GM19397 (cell line): Measurements from ENCODE around the gene KCTD8.
"Not testable (repeated sequence)": the region's sequence is repeated elsewhere in the genome, so short reads cannot be mapped to it uniquely, and the experiment has no call there.

Source experiments
- ATAC-seq: cut with Tn5 transposase; IDR thresholded peaks from one replicate; pipeline ENCODE4 v1.9.1; 2021; ENCODE audit warnings: mild to moderate bottlenecking, moderate library complexity; ENCODE audit not compliant: unreplicated experiment

Gene KCTD8

DNA sequence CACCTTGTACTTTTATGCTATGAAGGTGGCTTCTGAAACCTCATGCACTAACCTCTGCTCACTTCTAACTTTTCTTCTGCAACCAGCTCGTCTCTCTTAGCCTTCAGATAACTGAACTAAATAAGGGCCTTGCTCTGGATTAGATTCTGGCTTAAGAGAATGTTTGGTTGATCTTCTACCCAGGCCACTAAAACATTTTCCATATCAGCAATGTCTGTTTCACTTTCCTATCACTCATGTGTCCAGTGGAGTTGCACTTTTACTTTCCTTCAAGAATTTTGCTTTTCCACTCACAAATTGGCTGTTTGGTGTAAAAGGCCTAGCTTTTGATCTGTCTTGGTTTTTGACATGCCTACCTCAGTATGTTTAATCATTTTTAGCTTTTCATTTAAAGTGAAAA, 105.8 kb downstream of the KCTD8 start:
- no peak for ATAC-seq

DNA sequence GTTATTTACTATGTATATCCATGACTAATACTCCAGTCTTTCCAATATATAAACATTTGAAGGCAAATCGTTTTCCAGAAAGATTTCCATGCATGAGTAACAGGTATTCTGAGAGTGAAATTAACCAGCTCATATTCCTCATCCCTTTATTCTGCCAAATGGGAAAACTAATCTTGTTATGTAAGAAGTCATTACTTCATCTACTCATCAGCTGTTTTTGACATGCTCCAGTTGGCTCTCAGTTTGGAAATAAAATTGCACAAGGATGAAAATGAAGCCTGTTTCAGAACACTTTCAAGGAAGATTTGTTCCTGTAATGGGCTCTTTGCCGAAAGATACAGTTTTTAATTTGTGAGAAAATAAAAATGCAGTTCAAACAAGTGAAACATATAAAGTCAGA, 121.9 kb downstream of the KCTD8 start:
- no peak for ATAC-seq

DNA sequence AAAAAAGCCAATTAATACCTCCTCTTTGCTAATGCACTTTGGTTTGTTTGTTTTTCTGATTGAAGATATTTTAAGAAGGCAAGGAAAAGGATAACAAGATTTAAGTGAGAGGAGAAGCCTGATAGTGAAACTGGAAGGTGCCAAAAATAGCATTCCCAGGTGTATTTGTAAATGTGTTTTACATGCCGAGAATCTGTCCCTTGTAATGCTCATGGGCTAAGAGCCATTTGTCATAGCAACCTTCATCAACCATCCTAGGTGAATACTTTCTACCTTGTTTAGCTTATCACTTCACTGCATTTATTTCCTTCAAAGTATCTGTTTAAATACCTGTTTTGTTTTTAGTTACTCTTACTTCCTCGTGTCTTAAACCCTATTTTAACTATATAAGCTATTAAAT, 127.8 kb downstream of the KCTD8 start:
- ATAC-seq: no peak

DNA sequence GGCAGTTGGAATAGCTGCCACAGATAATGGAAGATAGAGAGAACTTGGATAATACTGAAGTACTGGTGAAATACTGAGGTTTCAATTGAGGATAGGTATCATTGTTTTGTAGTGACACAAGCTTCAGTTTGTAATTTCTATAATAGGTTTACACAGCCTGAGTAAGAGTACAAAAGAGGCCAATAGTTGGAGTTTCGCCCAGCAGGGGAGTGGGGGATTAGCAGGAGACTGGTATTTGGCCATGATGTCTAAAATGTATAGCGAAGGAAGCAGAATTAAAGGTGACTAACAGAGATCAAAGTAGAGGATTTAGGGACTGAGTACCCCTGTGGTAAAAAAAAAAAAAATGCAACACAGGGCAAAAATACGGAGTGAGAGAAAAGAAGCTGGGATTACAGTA, 129.5 kb downstream of the KCTD8 start:
- no peak for ATAC-seq

DNA sequence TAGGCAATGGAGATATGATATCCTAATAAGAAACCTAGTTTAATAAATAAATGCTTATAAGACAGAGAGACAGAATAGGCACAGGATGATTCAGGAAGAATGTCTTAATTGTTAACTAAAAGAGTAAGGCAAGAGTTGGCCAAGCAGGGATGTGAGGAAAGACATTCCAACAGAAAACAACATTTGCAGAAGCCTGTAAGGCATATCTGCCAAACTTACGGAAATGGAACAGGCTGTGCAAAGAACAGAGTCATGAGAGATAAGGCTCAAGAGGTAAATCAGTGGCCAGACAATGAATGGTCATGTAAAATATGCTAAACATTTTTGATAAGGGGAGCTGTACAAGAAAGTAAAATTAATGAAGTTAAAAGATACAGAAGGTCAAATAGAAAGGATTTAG, 134.9 kb downstream of the KCTD8 start:
- ATAC-seq: no peak

DNA sequence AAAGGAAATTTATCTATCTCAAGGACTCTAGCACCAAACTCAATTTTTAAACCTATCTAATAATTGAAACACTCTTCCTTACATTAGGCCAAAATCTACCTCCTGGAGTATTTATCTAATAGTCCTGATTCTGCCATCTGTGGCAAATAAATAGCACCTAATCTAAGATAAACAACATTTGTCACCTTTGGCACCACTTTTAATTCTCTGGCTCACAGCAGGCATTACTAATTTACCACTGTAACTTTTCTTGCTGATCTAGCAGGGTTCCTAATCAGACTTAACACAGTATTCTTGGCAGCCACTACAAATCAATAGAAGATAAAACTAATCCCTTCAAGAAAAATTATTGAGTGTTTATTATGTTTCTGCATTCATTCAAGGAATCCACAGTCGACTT, 161.1 kb downstream of the KCTD8 start:
- no peak for ATAC-seq

DNA sequence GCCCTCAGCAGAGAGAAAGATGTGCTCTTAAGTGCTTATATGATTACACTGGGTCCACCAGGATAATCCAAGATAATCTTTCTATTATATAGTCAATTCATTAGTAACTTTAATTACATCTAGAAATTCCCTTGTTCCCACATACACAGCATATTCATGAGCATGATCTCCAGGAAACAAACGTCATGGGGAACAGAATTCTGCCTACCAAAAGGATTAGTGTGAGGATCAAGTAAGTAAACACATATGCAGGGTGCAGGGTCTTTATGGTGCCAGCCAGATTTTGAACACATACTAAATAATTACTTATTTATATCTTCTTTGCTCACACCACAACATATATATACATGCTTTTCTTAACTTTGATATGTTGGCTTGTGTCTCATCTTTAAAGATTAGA, 169.1 kb downstream of the KCTD8 start:
- ATAC-seq: no peak

DNA sequence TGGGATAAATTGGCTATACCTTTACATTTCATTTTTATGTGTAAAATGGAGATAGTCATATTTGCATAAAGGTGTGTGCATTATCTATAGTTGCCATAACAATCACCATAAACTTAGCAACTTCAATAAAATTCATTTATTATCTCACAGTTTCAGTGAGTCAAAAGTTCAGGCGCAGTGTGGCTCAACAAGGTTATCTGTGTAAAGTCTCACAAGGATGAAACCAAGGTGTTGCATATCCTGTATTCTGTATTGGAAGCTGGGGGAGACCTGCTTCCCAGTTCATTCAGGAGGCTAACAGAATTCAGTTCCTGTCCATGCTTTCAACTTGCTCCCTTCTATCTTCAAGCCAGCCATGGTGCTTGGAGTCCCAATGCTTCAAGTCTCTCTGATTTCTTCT, 169.5 kb downstream of the KCTD8 start:
- ATAC-seq: no peak

DNA sequence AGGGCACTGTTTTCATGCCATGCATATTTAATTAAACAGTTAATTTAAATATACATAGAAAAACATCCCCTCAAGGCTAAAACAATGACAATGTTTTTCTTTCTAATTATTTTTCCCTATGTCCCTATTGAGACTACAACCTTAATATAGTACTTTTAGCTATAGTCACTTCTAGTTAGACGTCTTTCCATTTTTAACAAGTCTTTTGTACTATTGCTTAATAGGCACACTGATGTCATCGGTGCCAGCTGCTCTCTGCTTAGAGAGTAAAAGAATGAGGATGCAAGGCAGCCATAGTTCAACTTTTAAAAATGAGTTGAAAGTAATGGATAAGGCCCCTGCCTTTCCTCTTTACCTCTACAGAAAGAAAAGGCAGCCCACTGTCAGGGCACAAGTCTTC, 191.1 kb downstream of the KCTD8 start:
- ATAC-seq: no peak

DNA sequence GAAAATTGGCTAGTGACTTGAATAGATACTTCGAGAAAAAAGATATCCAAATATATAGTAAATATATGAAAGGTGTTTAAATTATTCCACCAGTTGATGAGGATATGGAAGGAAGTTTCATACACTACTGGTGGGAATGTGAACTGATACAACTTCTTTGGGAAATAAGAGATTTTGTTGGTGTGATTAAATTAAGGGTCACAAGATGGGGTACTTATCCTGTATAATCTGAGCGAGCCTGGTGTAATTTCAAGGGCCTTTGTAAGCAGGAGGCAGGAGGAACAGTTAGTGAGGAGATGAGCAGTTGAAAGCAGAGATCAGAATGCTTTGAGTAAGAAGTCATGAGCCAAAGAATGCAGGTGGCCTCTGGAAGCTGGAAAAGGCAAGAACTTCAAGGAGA, 192.2 kb downstream of the KCTD8 start:
- ATAC-seq: no peak

DNA sequence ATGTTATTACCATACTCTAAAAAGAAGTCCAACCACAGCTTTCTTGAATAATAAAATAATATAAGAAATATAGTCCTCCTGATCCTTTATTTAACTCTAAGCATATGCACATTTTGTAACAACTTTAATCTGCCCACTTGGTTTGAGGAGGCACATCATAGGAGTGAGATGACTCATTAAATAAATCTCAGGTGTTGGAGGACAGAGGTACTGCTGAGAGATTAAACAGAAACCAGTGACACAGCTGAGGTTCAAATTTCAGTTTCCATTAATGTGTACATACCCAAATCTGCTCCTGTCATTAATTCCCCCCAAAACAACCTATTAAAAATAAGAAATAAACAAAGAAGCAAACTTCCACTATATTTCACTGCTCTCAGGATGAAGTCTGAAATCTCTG, 211.0 kb downstream of the KCTD8 start:
- no peak for ATAC-seq

DNA sequence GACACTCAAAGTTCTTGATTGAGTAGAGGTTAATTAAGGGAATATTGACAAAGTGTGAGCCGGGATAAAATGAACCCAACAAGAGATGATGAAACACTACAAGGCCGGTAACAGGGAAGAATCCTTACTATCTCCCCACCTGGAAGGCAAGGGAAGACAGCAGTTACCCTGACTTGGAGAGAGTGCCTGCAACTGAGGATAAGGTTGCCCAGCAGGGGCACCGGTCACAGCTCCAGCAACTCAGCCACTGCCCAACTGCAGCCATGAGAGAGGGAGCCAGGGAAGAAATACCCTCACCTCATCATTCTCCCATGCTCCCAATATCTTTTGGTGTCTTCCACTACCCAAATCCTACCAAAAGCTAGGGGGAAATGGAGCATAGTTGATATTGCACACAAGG, 212.7 kb downstream of the KCTD8 start:
- no peak for ATAC-seq

DNA sequence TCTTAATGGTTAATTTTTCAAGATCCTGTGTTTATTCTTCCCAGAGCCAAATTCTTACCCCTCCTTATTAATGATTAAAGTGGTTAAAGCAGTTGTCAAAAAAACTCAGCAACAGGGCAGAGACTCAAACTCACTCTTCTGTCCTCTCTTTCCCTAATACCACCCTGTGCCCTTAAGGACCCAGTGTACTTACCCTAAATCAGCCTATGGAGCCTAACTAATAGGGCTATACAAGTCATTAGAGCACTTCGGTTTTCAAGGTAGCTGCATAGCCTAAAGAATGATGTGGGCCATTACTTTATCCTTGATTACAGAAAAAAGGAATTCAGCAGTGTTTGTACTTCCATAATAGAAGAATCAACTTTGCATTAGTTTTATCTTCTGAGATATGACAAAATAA, 216.3 kb downstream of the KCTD8 start:
- no peak for ATAC-seq

DNA sequence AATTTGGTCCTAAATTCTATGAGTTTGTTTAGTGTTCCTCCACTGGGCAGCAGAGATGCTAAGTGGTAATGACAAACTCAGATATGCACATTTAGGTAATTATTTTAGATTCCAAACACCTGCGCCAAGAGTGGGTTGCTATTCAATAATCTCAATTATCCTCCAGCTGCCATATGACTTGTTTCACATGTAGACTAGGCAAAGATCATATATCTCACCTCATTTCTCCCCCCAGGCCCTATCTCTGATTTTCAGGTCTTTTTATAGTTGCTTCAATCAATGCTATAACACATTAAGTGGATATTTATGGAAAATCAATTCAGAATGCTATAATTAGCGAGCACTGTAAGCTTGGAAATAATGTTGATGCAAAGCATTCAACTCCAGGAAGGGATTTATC, 217.6 kb downstream of the KCTD8 start:
- no peak for ATAC-seq

DNA sequence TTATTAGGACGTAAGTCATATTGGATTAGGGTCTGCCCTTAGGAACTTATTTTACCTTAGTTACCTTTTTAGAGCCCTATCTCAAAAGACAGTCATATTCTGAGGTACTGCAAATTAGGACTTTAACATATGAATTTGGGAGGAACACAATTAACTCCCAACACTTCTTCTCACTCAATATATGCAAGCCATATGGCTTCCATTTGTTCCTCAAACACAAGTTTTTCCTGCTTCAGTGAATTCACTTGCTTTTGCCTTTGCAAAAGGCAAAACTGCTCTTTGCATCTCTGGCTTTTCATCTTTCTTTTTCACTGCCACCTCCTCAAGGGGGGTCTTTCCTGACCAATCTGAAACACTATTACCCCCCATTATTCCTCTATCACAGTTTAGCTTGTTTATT, 220.3 kb downstream of the KCTD8 start:
- no peak for ATAC-seq

DNA sequence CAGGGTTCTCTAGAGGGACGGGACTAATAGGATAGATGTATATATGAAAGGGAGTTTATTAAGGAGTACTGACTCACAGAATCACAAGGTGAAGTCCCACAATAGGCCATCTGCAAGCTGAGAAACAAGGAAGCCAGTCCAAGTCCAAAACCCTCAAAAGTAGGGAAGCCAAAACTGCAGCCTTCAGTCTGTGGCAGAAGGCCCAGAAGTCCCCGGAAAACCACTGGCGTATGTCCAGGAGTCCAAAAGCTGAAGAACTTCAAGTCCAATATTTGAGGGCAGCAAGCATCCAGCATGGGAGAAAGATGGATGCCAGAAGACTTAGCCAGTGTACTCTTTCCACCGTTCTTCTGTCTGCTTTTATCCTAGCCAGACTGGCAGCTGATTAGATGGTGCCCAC, 227.2 kb downstream of the KCTD8 start:
- no peak for ATAC-seq

DNA sequence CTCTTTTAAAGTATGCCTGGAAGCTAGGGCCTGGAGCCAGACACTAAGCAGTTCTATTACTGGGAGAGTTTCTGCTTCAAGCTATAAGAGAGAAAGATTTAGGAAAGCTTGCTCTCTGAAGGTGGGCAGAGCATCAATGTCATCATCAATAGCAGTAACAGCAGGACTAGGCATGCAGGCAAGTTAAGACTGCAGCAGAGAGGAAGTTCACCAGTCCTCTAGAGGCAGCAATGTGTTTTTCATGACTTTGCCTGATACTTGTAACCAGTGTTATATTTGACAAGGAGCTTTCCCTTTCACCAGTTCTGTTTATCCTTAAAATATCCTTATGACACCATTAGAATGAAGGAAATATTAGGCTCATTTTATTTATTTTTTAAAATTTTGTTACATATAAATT, 237.9 kb downstream of the KCTD8 start:
- no peak for ATAC-seq

DNA sequence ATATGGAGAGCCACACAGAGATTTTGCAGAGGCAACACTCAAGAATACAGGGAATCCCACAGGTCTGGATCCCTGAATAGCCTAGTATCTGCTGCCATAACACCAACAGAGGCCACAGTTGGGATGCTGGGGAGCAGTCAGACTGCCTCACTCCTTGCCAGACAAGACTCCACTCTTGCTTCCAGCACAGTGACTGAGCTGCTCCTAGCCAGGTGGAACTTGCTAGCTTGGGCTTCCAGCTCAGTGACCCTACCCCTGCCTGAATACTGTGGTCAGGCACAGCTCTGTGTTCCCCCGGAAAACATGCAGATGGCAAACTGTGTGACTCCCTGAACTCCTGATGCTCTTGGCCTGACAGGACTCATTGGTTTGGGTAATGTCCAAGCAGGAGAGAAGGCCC, 251.8 kb downstream of the KCTD8 start:
- no peak for ATAC-seq

DNA sequence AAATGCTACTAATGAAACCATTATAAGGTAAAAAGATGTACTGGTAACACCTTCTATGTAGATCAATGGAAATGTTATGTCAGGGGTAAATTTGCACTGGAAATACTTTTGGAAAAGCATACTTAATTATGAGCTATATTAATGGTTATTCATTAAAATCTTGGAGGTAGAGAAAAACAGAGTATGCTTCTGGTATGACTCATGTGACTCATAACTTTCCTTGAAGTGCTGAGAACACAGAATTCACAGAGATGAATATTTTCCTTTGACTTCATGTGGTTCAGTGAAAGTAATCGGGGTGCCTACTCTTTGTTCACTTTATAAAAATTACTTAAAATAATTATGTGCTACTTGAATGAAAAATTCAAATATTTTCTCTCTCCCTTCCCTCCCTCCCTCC, 254.2 kb downstream of the KCTD8 start:
- no peak for ATAC-seq

DNA sequence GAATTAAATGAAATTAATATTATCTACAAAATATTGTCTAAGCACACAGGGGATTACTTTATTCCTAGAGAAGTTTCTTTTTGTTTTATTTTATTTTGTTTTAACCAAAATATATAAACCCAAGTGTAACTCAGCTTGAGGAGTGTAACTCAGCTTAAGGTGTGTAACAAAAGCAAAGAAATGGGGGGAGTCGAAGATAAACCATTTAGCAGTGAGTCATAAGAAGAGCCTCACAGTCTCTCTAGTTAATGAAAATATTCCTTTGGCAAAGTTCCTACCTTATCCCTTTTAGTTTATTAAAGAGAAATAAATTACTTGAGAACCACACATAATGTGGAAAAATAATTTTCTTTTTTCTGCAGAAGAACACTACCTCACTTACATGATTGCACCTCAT, 261.8 kb downstream of the KCTD8 start:
- ATAC-seq: no peak

DNA sequence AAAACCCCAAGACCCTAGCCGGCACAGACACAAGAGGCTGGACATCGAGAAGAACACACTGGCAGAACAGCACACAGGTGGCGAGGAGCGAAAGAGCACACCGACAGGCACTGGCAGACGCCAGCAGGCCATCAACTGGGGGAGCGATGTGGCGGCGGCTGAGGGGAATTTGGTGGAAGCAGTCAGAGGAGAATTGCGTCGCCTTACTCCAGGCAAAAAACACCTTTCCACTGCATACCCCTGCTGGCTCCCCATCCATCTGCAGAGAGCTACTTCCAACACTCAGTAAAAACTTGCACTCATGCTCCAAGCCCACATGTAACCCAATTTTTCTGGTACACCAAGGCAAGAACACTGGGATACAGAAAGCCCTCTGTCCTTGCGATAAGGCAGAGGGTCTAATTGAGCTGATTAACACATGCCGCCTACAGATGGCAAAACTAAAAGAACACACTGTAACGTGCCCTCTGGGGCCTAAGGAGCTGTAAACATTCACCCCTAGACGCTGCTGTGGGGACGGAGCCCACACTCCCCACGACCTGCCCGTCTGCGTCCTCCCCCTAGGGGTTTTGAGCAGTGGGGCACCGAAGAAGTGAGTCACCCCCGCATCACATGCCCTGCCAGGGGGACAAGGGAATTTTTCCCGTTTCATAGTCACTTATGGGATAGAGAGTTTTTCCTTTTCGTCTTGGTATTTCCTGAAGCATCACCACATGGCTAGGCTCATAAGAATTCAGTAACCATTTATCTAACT, 262.3 kb downstream of the KCTD8 start:
- no peak for ATAC-seq

DNA sequence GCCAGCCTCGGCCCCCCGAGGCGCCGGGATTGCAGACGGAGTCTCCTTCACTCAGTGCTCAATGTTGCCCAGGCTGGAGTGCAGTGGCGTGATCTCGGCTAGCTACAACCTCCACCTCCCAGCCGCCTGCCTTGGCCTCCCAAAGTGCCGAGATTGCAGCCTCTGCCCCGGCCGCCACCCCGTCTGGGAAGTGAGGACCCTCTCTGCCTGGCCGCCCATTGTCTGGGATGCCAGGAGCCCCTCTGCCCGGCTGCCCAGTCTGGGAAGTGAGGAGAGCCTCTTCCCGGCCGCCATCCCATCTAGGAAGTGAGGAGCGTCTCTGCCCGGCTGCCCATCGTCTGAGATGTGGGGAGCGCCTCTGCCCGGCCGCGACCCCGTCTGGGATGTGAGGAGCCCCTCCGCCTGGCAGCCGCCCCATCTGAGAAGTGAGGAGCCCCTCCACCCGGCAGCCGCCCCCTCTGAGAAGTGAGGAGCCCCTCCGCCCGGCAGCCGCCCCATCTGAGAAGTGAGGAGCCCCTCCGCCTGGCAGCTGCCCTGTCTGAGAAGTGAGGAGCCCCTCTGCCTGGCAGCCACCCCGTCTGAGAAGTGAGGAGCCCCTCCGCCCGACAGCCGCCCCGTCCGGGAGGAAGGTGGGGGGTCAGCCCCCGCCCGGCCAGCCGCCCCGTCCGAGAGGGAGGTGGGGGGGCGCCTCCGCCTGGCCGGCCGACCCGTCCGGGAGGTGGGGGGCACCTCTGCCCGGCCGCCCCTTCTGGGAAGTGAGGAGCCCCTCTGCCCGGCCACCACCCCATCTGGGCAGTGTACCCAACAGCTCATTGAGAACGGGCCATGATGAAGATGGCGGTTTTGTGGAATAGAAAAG, 266.9 kb downstream of the KCTD8 start:
- not testable (repeated sequence) for ATAC-seq
